ENCODE data around the gene ZFR2.

The ZFR2 gene

GRCh38 chr19:3788996-3789778 is 79.7 kb downstream of the ZFR2 start:
- Histone ChIP-seq H3K36me3 (no peaks in the 10 kb centered on the region), H3K4me3 (ENCODE audit: low read depth, low read length) (no peak overlapping the region), H3K9me3 (no peaks in the 10 kb centered on the region; the same call in 1 of the 2 replicates), H3K27me3 (peaks cover 25% of the 10 kb centered on the region), H3K4me1 (no peaks in the 10 kb centered on the region)
- no peak for DNase-seq
- TF ChIP-seq, protein P1, sequence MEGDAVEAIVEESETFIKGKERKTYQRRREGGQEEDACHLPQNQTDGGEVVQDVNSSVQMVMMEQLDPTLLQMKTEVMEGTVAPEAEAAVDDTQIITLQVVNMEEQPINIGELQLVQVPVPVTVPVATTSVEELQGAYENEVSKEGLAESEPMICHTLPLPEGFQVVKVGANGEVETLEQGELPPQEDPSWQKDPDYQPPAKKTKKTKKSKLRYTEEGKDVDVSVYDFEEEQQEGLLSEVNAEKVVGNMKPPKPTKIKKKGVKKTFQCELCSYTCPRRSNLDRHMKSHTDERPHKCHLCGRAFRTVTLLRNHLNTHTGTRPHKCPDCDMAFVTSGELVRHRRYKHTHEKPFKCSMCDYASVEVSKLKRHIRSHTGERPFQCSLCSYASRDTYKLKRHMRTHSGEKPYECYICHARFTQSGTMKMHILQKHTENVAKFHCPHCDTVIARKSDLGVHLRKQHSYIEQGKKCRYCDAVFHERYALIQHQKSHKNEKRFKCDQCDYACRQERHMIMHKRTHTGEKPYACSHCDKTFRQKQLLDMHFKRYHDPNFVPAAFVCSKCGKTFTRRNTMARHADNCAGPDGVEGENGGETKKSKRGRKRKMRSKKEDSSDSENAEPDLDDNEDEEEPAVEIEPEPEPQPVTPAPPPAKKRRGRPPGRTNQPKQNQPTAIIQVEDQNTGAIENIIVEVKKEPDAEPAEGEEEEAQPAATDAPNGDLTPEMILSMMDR (IDR thresholded peaks at IDR 0.05; ENCODE audit: low read depth, low read length) = no peak

DNA sequence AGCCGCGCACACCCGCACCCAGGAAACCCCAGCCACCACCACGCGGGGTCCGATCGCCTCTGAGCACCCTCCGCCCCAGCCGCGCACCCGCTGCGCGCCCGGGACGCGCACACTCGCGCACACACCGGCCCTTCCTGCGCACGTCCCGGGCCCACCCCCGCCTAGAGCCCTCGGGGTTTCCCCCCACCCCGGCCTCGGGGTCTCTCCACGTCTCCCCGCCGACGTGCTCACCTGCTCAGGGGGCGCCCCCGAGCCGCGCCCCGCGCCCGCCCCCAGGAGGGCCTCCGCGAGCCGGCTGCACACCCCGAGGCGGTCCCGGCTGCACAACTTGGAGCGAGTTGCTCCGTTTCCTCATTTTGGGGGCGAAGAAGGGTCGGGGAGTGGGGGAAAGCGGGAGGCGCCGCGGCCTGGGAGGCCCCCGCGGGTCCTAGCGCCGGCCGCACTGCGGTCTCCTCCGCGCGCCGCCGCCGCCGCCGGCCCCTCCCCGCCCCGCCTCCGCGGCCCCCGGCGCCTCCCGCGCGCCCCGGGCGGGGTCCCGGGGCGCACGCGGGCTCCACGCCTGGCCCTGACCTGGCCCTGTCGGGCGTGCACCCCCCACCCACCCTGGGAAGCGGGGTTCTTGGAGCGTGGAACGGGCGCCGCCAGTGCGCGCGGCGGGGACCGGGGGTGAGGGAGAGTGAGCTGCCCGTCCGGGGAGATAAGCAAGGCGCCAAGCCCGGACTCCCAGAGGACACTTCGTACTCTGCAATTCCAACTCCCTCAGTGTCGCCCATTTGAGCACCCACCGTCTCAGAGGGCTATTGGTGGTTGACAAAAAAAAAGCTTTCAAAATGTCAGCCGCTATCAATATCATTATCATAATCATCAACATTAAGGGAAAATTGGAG is 82.7 kb downstream of the ZFR2 start, which contains the start of gene MATK:
MATK (minus strand) TSS at position 444 of the 887 bp plus-strand sequence. CDS start 1,246 bp downstream, outside the sequence.
- no peak for DNase-seq
- H3K9me3 ChIP-seq = peaks cover 7% of the 10 kb centered on the region; the same call in 1 of the 2 replicates
- TF ChIP-seq, protein P1 (IDR thresholded peaks at IDR 0.05; ENCODE audit: low read depth, low read length) = no peak
- H3K36me3 ChIP-seq = no peaks in the 10 kb centered on the region
- peaks cover 33% of the 10 kb centered on the region for H3K27me3 ChIP-seq
- H3K4me1 ChIP-seq = no peaks in the 10 kb centered on the region
- H3K4me3 ChIP-seq (ENCODE audit: low read depth, low read length) = no peak within 1 kb of the TSS

GRCh38 chr19:3785451-3785937 is 83.3 kb downstream of the ZFR2 start:
- peaks cover 7% of the 10 kb centered on the region; the same call in 1 of the 2 replicates for H3K9me3 ChIP-seq
- H3K27me3 ChIP-seq = peaks cover 33% of the 10 kb centered on the region
- TF ChIP-seq, protein P1 (IDR thresholded peaks at IDR 0.05; ENCODE audit: low read depth, low read length) = no peak
- no peaks in the 10 kb centered on the region for H3K36me3 ChIP-seq
- H3K4me1 ChIP-seq = no peaks in the 10 kb centered on the region
- DNase-seq = no peak
- H3K4me3 ChIP-seq (ENCODE audit: low read depth, low read length) = no peak overlapping the region

DNA sequence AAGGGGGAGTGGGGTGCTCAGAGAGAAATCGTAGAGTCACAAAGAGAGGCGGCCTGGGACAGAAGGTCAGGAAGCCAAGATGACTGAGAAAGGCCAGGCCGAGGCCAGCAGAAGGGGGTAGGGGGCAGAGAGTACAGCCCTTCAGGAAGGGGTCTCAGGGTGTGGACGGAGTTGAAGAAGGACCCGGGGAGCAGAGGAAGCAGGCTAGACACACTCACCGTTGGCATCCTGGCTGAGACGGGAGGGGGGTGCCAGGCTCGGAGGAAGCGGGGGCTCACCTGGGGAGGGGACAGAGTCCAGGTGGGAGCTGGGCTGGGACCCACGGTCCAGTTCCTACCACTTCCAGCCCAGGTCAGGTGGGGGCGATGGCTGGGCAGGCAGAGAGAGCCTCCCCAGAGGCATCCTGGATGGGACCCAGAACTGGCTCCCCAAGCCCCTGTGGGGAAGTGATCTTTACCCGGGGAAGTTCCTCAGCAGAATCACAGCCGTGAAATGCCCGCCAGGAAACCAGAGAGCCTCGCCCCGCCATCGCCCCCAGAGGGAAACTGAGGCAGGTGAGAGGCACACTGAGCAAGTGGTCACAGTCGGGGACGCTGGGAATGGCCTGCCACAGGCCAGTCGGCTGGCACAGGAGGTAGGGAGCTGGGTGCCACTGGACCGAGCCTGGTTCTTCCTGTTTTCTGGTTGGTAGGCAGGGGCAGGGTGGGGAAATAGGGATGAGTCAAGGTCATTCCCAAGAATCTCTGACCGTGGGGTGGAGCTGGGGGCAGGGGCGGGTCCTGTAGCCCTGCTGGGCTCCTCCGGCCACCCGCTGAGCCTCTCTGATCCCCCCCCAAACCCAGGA is 84.0 kb downstream of the ZFR2 start:
- Histone ChIP-seq H3K36me3 (no peaks in the 10 kb centered on the region), H3K9me3 (peaks cover 7% of the 10 kb centered on the region; the same call in 1 of the 2 replicates), H3K27me3 (peaks cover 33% of the 10 kb centered on the region), H3K4me3 (ENCODE audit: low read depth, low read length) (no peak overlapping the region), H3K4me1 (no peaks in the 10 kb centered on the region)
- DNase-seq = no peak
- TF ChIP-seq, protein P1 (IDR thresholded peaks at IDR 0.05; ENCODE audit: low read depth, low read length) = no peak

GRCh38 chr19:3783660-3784584 is 84.9 kb downstream of the ZFR2 start:
- Histone ChIP-seq H3K4me3 (ENCODE audit: low read depth, low read length) (no peak overlapping the region), H3K4me1 (no peaks in the 10 kb centered on the region), H3K27me3 (peaks cover 33% of the 10 kb centered on the region), H3K9me3 (peaks cover 7% of the 10 kb centered on the region; the same call in 1 of the 2 replicates), H3K36me3 (no peaks in the 10 kb centered on the region)
- TF ChIP-seq, protein P1 (IDR thresholded peaks at IDR 0.05; ENCODE audit: low read depth, low read length) = peak; percentile 46
- DNase-seq = peak; percentile 59
